ENCODE measurements around the gene RNH1. TPM values are rescaled to one million over a fixed set of nuclear protein-coding genes. Genes with fewer than 3 reads are reported as not detected.

Gene RNH1
- total RNA-seq, 4 donors from 2014 or later, result 191 to 259 (median 231) TPM

DNA sequence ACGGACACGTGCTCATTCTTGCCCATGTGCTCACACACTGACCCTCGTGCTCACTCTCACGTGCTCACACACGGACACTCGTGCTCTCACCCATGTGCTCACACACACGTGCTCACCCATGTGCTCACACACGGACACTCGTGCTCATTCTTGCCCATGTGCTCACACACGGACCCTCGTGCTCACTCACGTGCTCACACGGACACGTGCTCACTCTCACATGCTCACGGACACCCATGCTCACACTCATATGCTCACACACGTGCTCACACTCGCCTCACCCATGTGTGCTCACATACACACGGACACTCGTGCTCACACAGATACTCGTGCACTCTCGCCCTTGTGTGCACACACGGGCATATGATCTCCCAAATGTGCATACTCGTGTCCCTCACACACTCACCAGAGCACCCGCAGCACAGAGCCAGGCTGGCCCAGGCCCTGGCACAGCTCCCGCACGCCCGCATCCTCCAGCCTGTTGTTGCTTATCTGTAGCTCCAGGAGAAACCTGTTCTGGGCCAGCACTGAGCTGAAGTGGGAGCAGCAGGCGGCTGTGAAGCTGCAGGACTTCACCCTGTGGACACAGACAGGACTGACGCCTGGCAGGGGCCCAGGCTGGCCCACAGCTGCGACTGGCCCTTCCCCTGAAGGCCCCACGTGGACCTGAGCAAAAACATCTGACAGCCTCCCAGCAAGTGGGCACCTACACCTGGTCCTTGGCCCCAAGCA, 9.3 kb downstream of the RNH1 start:
- DNase-seq, result no peak
- Histone ChIP-seq H3K27ac (no peak overlapping the region), H3K9me3 (no peaks in the 10 kb centered on the region), H3K27me3 (no peaks in the 10 kb centered on the region), H3K4me1 (peaks cover 0 to 5% of the 10 kb centered on the region in 2 donors), H3K4me3 (replicated peaks in 1 of 3) (no peak overlapping the region), H3K36me3 (peaks cover 61 to 64% of the 10 kb centered on the region in 2 donors)
- TF ChIP-seq CTCF (IDR thresholded peaks at IDR 0.05), result no peak
- TF ChIP-seq POLR2A (IDR thresholded peaks at IDR 0.05), result no peak
- WGBS, 2 donors, result 97% methylated on average over 28 to 30 of the region's 31 CpGs
- intact Hi-C loops (cut with DNase I), result no loop called here

GRCh38 chr11:496834-497564, 10.0 kb downstream of the RNH1 start:
- TF ChIP-seq POLR2A (IDR thresholded peaks at IDR 0.05), result no peak
- TF ChIP-seq CTCF (IDR thresholded peaks at IDR 0.05), result no peak
- Histone ChIP-seq H3K27me3 (no peaks in the 10 kb centered on the region), H3K9me3 (no peaks in the 10 kb centered on the region), H3K27ac (no peak overlapping the region), H3K36me3 (peaks cover 61 to 64% of the 10 kb centered on the region in 2 donors), H3K4me1 (peaks cover 0 to 3% of the 10 kb centered on the region in 2 donors), H3K4me3 (replicated peaks in 1 of 3) (no peak overlapping the region)
- DNase-seq, result no peak
- 95 to 97% methylated on average over 34 of the region's 34 CpGs for WGBS, 2 donors
- intact Hi-C loops (cut with DNase I), result no loop called here

DNA sequence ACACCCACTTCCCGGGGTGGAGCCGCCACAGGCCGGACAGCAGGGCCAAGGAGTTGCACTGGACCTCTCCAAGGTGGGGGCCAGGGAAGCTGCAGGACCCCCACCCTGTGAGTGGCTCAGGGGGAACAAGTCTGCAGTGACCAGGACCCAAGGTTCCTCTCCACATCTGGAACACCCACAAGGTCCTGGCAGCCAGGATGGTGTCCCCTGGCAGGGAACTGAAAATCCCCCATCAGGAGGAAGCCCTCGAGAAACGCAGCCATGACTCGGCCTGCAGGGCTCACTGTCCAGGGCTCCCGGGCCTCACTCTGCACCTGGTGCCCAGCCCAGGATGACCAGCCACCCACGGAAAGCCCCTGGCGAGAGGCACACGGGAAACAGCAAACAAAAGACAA, 11.5 kb downstream of the RNH1 start:
- no peak for TF ChIP-seq POLR2A (IDR thresholded peaks at IDR 0.05)
- no peak for TF ChIP-seq CTCF (IDR thresholded peaks at IDR 0.05)
- Histone ChIP-seq H3K4me1 (peaks cover 0 to 3% of the 10 kb centered on the region in 2 donors), H3K27ac (no peak overlapping the region), H3K4me3 (replicated peaks in 1 of 3) (no peak overlapping the region), H3K36me3 (peaks cover 52 to 60% of the 10 kb centered on the region in 2 donors), H3K9me3 (no peaks in the 10 kb centered on the region), H3K27me3 (no peaks in the 10 kb centered on the region)
- DNase-seq, result no peak
- intact Hi-C loops (cut with DNase I), result no loop called here
- WGBS, 2 donors, result 68 to 86% methylated on average over 10 of the region's 10 CpGs

GRCh38 chr11:494761-495536, 12.1 kb downstream of the RNH1 start:
- WGBS, 2 donors, result 82 to 88% methylated on average over 15 to 19 of the region's 37 CpGs
- Histone ChIP-seq H3K4me3 (replicated peaks in 1 of 3) (no peak overlapping the region), H3K27ac (no peak overlapping the region), H3K36me3 (peaks cover 51 to 54% of the 10 kb centered on the region in 2 donors), H3K27me3 (no peaks in the 10 kb centered on the region), H3K4me1 (peaks cover 0 to 3% of the 10 kb centered on the region in 2 donors), H3K9me3 (no peaks in the 10 kb centered on the region)
- intact Hi-C loops (cut with DNase I), result no loop called here
- no peak for DNase-seq
- TF ChIP-seq CTCF (IDR thresholded peaks at IDR 0.05) (no peak), POLR2A (IDR thresholded peaks at IDR 0.05) (no peak)

Measured in thyroid gland (tissue), 4 donors.